Right cardiac atrium (tissue), 5 donors: Measurements from ENCODE around the gene CCM2. TPM values are rescaled to one million over a fixed set of nuclear protein-coding genes. Genes with fewer than 3 reads are reported as not detected.

Experiments used
- ATAC-seq, 2 donors: fragments of 200-7000 bp; cut with Tn5 transposase; one replicate each; pipeline versions ENCODE4 v1.8.0 to v1.9.1; 2020; ENCODE audit warnings: moderate library complexity in 2 of 2, mild to moderate bottlenecking in 1 of 2
- DNase-seq, 3 donors: peaks; one replicate each; pipeline ENCODE4 v3.0.0-alpha.2; 2020
- H3K27ac ChIP-seq: one replicate; pipeline ENCODE4 v1.5.1; 2013; ENCODE audit warnings: mild to moderate bottlenecking, low read length, control low read depth, moderate library complexity
- H3K27me3 ChIP-seq: one replicate; pipeline ENCODE4 v1.6.1; 2013; ENCODE audit not compliant: control insufficient read depth, insufficient read depth
- H3K4me1 ChIP-seq: one replicate; pipeline ENCODE4 v1.6.1; 2013; ENCODE audit warnings: low read length; ENCODE audit not compliant: control insufficient read depth, insufficient read depth
- H3K4me3 ChIP-seq: one replicate; pipeline ENCODE4 v1.5.1; 2013; ENCODE audit warnings: low read length, control low read depth
- H3K9me3 ChIP-seq: one replicate; pipeline ENCODE4 v1.6.1; 2013; ENCODE audit warnings: low read length; ENCODE audit not compliant: control insufficient read depth
- WGBS: extraction: QIAGEN DNeasy Blood & Tissue Kit; methylation state at CpG from one replicate; pipeline ENCODE4 v1.1.7; 2013; 5-methylcytosine and 5-hydroxymethylcytosine counted together
- intact Hi-C, 4 donors: fragments of 100-400 bp; cut with DNase I; formaldehyde crosslinking; loops; one replicate each; pipeline versions ENCODE4 v1.11.0 to v1.14.0; 2022 to 2023
- polyA plus RNA-seq: library from polyadenylated mRNA; stranded (reverse); fragments of 200-250 nt; gene quantifications from one replicate; pipeline ENCODE4 v1.2.3, GENCODE V29; 2013
- total RNA-seq, 4 donors: library from RNA; stranded (reverse); fragmentation: NEBNext Ultra II Directional; extraction: Animal tissue kit (Norgen Biotek cat#: 25700); gene quantifications; one replicate each; pipeline ENCODE4 v1.2.1, GENCODE V29; 2021
- donor health status: healthy with polysubstance abuse.
- donor health status: DM: no; HTN: yes; CAD: no.
- donor health status: DM: no; HTN: no; CAD: no.
- donor health status: DM: no; HTN: yes; CAD: no; lungs with severe emphysema.
- donor health status: DM: yes; HTN: yes; CAD: no.

Gene CCM2
- total and polyA plus RNA-seq, 5 donors = 26.4 to 37.0 (median 32.8) TPM

- ATAC-seq (peak in 1 of 2 donors; percentile 41), DNase-seq (peak in 1 of 3 donors; percentile 64)
- no peak overlapping the region for H3K27ac ChIP-seq
- no peaks in the 10 kb centered on the region for H3K27me3 ChIP-seq
- intact Hi-C loops = loop anchor here in 1 of 4 donors (10.0 kb wide), 1 partner anchor 147 kb away; no protein-coding TSS in a partner anchor
- H3K9me3 ChIP-seq = no peaks in the 10 kb centered on the region
- H3K4me3 ChIP-seq = no peak overlapping the region
- 56% methylated on average over 8 of the region's 8 CpGs for WGBS
- no peaks in the 10 kb centered on the region for H3K4me1 ChIP-seq
These were observed 22.6 kb upstream of the CCM2 start for GRCh38 chr7:44977304-44977958.

- DNase-seq (peak in 2 of 3 donors; percentile 71 to 73), ATAC-seq (no peak)
- Histone ChIP-seq H3K4me1 (no peaks in the 10 kb centered on the region), H3K27ac (no peak overlapping the region), H3K9me3 (no peaks in the 10 kb centered on the region), H3K4me3 (no peak overlapping the region), H3K27me3 (no peaks in the 10 kb centered on the region)
- intact Hi-C loops = loop anchor here in 1 of 4 donors (10.0 kb wide), 1 partner anchor 147 kb away; no protein-coding TSS in a partner anchor
- WGBS = 43% methylated on average over 6 of the region's 6 CpGs
These were observed 22.1 kb upstream of the CCM2 start for GRCh38 chr7:44977959-44978335.

GRCh38 chr7:44978511-44979366 lies 21.3 kb upstream of the CCM2 start, which contains the start of gene MYO1G:
Gene MYO1G (minus strand): TSS chr7:44979015. CDS start chr7:44978961, 54 bp downstream.
- no peak within 1 kb of the TSS for H3K4me3 ChIP-seq
- intact Hi-C loops = loop anchor here in 1 of 4 donors (10.0 kb wide), 1 partner anchor 146 kb away; no protein-coding TSS in a partner anchor
- 81% methylated on average over 24 of the region's 24 CpGs for WGBS

GRCh38 chr7:44979481-44980392 lies 20.3 kb upstream of the CCM2 start:
- intact Hi-C loops = loop anchor here in 2 of 4 donors (10.0 kb wide), 2 partner anchors 125 to 145 kb away; no protein-coding TSS in a partner anchor
- Histone ChIP-seq H3K4me3 (no peak overlapping the region), H3K4me1 (no peaks in the 10 kb centered on the region), H3K9me3 (no peaks in the 10 kb centered on the region), H3K27ac (peak overlapping the region; percentile 5), H3K27me3 (no peaks in the 10 kb centered on the region)
- no peak for DNase-seq
- 80% methylated on average over 8 of the region's 8 CpGs for WGBS
- peak in 1 of 2 donors; percentile 73 for ATAC-seq

More at GRCh38 chr7:44978511-44979366, 21.3 kb upstream of the CCM2 start, which contains the start of gene MYO1G:
- DNase-seq (peak; percentile 50 to 78 (median 73)), ATAC-seq (peak; percentile 19 to 34)
- Histone ChIP-seq H3K27ac (peak within 1 kb of the TSS; percentile 5), H3K27me3 (no peaks in the 10 kb centered on the region), H3K9me3 (no peaks in the 10 kb centered on the region), H3K4me1 (no peaks in the 10 kb centered on the region)

GRCh38 chr7:44980393-44981034 lies 19.5 kb upstream of the CCM2 start:
- no peak overlapping the region for H3K4me3 ChIP-seq
- DNase-seq (no peak), ATAC-seq (peak; percentile 2 to 11)
- H3K27me3 ChIP-seq = no peaks in the 10 kb centered on the region
- peak overlapping the region; percentile 22 for H3K27ac ChIP-seq
- intact Hi-C loops = loop anchor here in 1 of 4 donors (10.0 kb wide), 1 partner anchor 124 kb away; no protein-coding TSS in a partner anchor
- H3K4me1 ChIP-seq = no peaks in the 10 kb centered on the region
- 54% methylated on average over 8 of the region's 8 CpGs for WGBS
- H3K9me3 ChIP-seq = no peaks in the 10 kb centered on the region

GRCh38 chr7:44981035-44981706 lies 18.8 kb upstream of the CCM2 start:
- DNase-seq (no peak), ATAC-seq (no peak)
- Histone ChIP-seq H3K4me1 (no peaks in the 10 kb centered on the region), H3K27me3 (no peaks in the 10 kb centered on the region), H3K4me3 (no peak overlapping the region), H3K9me3 (no peaks in the 10 kb centered on the region), H3K27ac (peak overlapping the region; percentile 22)
- intact Hi-C loops = loop anchor here in 1 of 4 donors (10.0 kb wide), 1 partner anchor 124 kb away; no protein-coding TSS in a partner anchor
- WGBS = 91% methylated on average over 7 of the region's 7 CpGs

GRCh38 chr7:44982535-44982923 lies 17.5 kb upstream of the CCM2 start:
- WGBS = 89% methylated on average over 1 of the region's 1 CpG
- intact Hi-C loops = loop anchor here in 1 of 4 donors (10.0 kb wide), 1 partner anchor 122 kb away; no protein-coding TSS in a partner anchor

GRCh38 chr7:44982970-44983369 lies 17.0 kb upstream of the CCM2 start:
- 95% methylated on average over 1 of the region's 1 CpG for WGBS
- Histone ChIP-seq H3K9me3 (no peaks in the 10 kb centered on the region), H3K27ac (no peak overlapping the region), H3K27me3 (no peaks in the 10 kb centered on the region), H3K4me1 (no peaks in the 10 kb centered on the region), H3K4me3 (no peak overlapping the region)
- intact Hi-C loops = loop anchor here in 1 of 4 donors (10.0 kb wide), 1 partner anchor 122 kb away; no protein-coding TSS in a partner anchor
- DNase-seq (no peak), ATAC-seq (no peak)

More at GRCh38 chr7:44982535-44982923, 17.5 kb upstream of the CCM2 start:
- ATAC-seq = no peak
- no peak for DNase-seq
- Histone ChIP-seq H3K4me1 (no peaks in the 10 kb centered on the region), H3K9me3 (no peaks in the 10 kb centered on the region), H3K27ac (no peak overlapping the region), H3K4me3 (no peak overlapping the region), H3K27me3 (no peaks in the 10 kb centered on the region)

- intact Hi-C loops = loop anchor here in 1 of 4 donors (10.0 kb wide), 1 partner anchor 121 kb away; no protein-coding TSS in a partner anchor
- Histone ChIP-seq H3K27me3 (no peaks in the 10 kb centered on the region), H3K27ac (no peak overlapping the region), H3K4me3 (no peak overlapping the region), H3K4me1 (no peaks in the 10 kb centered on the region), H3K9me3 (no peaks in the 10 kb centered on the region)
- no peak for DNase-seq
- WGBS = 83% methylated on average over 6 of the region's 6 CpGs
- no peak for ATAC-seq
These were observed 16.1 kb upstream of the CCM2 start for GRCh38 chr7:44983742-44984477.
